H1 (cell line): ENCODE measurements around the gene ATP7B. TPM values are rescaled to one million over a fixed set of nuclear protein-coding genes. Genes with fewer than 3 reads are reported as not detected.

ENCODE experiments used
- CTCF ChIA-PET: fragments of 300-600 bp; sonication (Branson Sonifier 250); formaldehyde crosslinking; loops from one replicate; lab custom pipeline; 2021; ENCODE audit not compliant: partially characterized antibody; lab: Charles Lee
- POLR2A ChIA-PET: fragments of 300-600 bp; sonication (Branson Sonifier 250); formaldehyde crosslinking; loops from one replicate; lab custom pipeline; 2021; ENCODE audit warnings: inconsistent platforms; ENCODE audit not compliant: partially characterized antibody; lab: Charles Lee
- DNase-seq, 2 experiments: peaks; one replicate each; pipeline versions ENCODE4 v3.0.0 to v3.0.0-alpha.2; 2010 to 2022; ENCODE audit warnings: low spot score in 2 of 2, low read depth in 1 of 2, mixed read lengths in 1 of 2
- FAIRE-seq: peaks from 2 replicates; lab custom pipeline; 2011; peaks lifted over from hg19 to GRCh38; lab: Jason Lieb, UNC
- H2AFZ ChIP-seq: 2 replicates; pipeline ENCODE4 v1.8.1; 2012; ENCODE audit warnings: low read length, inconsistent platforms
- H2AK5ac ChIP-seq: 2 replicates; pipeline ENCODE4 v1.6.1; 2013; ENCODE audit warnings: low read depth, low read length
- H2BK120ac ChIP-seq: replicated peaks from 2 replicates; pipeline ENCODE3; 2013; ENCODE audit warnings: low read depth, low read length, inconsistent platforms
- H2BK12ac ChIP-seq: 2 replicates; pipeline ENCODE4 v1.6.1; 2013; ENCODE audit warnings: low read depth, low read length
- H2BK15ac ChIP-seq: 2 replicates; pipeline ENCODE4 v1.6.1; 2013; ENCODE audit warnings: low read length
- H2BK20ac ChIP-seq: 2 replicates; pipeline ENCODE4 v1.6.1; 2013; ENCODE audit warnings: low read length
- H2BK5ac ChIP-seq: 2 replicates; pipeline ENCODE4 v1.6.1; 2013; ENCODE audit warnings: low read depth, low read length
- H3K14ac ChIP-seq: 2 replicates; pipeline ENCODE4 v1.6.1; 2013; ENCODE audit warnings: inconsistent platforms; ENCODE audit not compliant: insufficient read length
- H3K18ac ChIP-seq: 2 replicates; pipeline ENCODE4 v1.6.1; 2013; ENCODE audit warnings: low read length; ENCODE audit errors: extremely low read depth
- H3K23ac ChIP-seq: 2 replicates; pipeline ENCODE4 v1.6.1; 2013; ENCODE audit warnings: inconsistent platforms; ENCODE audit not compliant: insufficient read length
- H3K23me2 ChIP-seq: 2 replicates; pipeline ENCODE4 v1.6.1; 2013; ENCODE audit warnings: low read depth, low read length
- H3K27ac ChIP-seq: 2 replicates; pipeline ENCODE4 v1.6.1; 2011; ENCODE audit warnings: low read depth, low read length, inconsistent platforms
- H3K27me3 ChIP-seq, 4 experiments: replicated peaks in 1 of 4; 1 replicate in 1 of 4; 2 replicates in 3 of 4; pipeline versions ENCODE4 v1.6.1 to v1.8.1; 2011 to 2013; ENCODE audit warnings: low read length in 3 of 4, mild to moderate bottlenecking in 3 of 4, inconsistent platforms in 2 of 4, mixed read lengths in 2 of 4, moderate library complexity in 1 of 4; ENCODE audit not compliant: control insufficient read depth in 3 of 4, insufficient read depth in 3 of 4; ENCODE audit errors: extremely low read depth in 1 of 4
- H3K36me3 ChIP-seq, 4 experiments: 2 replicates each; pipeline versions ENCODE4 v1.6.1 to v1.8.1; 2011 to 2013; ENCODE audit warnings: mild to moderate bottlenecking in 4 of 4, low read length in 3 of 4, moderate library complexity in 2 of 4, control low read depth in 1 of 4, inconsistent platforms in 1 of 4; ENCODE audit not compliant: insufficient read depth in 4 of 4, control insufficient read depth in 2 of 4
- H3K4ac ChIP-seq: replicated peaks from 2 replicates; pipeline ENCODE3; 2013; ENCODE audit warnings: low read length, low read depth, mixed read lengths, inconsistent platforms; ENCODE audit not compliant: insufficient read length
- H3K4me1 ChIP-seq, 4 experiments: replicated peaks in 1 of 4; 1 replicate in 1 of 4; 2 replicates in 3 of 4; pipeline versions ENCODE4 v1.6.1 to v1.8.1; 2011 to 2013; ENCODE audit warnings: low read length in 3 of 4, inconsistent platforms in 2 of 4, mixed read lengths in 1 of 4; ENCODE audit not compliant: insufficient read depth in 4 of 4, control insufficient read depth in 3 of 4
- H3K4me2 ChIP-seq, 2 experiments: 2 replicates each; pipeline versions ENCODE4 v1.6.1 to v1.8.1; 2011 to 2013; ENCODE audit warnings: low read depth in 2 of 2, low read length in 2 of 2, control low read depth in 1 of 2, inconsistent platforms in 1 of 2, mild to moderate bottlenecking in 1 of 2; ENCODE audit not compliant: insufficient read depth in 1 of 2
- H3K4me3 ChIP-seq, 4 experiments: fragments of 200-600, 300-600 bp in 1 of 4; sonication (generic), shearing (Covaris generic), sonication (Bioruptor Twin) in 1 of 4; 2 replicates each; pipeline versions ENCODE4 v1.5.1 to v1.8.1; 2011 to 2016; ENCODE audit warnings: low read length in 4 of 4, low read depth in 3 of 4, control low read depth in 2 of 4, inconsistent platforms in 2 of 4, mild to moderate bottlenecking in 2 of 4, mixed read lengths in 1 of 4, moderate library complexity in 1 of 4; ENCODE audit not compliant: insufficient read depth in 2 of 4; ENCODE audit errors: extremely low read depth in 1 of 4
- H3K56ac ChIP-seq: replicated peaks from 2 replicates; pipeline ENCODE3; 2013; ENCODE audit warnings: low read depth, mild to moderate bottlenecking, mixed read lengths, low read length, inconsistent platforms; ENCODE audit not compliant: insufficient read length
- H3K79me1 ChIP-seq: 2 replicates; pipeline ENCODE4 v1.6.1; 2013; ENCODE audit warnings: low read depth, low read length, control low read depth
- H3K79me2 ChIP-seq, 2 experiments: 2 replicates each; pipeline versions ENCODE4 v1.6.1 to v1.8.1; 2012 to 2013; ENCODE audit warnings: low read length in 2 of 2, mild to moderate bottlenecking in 2 of 2, inconsistent platforms in 1 of 2; ENCODE audit not compliant: insufficient read depth in 2 of 2, control insufficient read depth in 1 of 2
- H3K9ac ChIP-seq, 4 experiments: replicated peaks in 1 of 4; 1 replicate in 1 of 4; 2 replicates in 3 of 4; pipeline versions ENCODE4 v1.6.1 to v1.8.1; 2011 to 2013; ENCODE audit warnings: low read depth in 3 of 4, low read length in 3 of 4, control low read depth in 2 of 4, mild to moderate bottlenecking in 2 of 4, moderate library complexity in 2 of 4, inconsistent platforms in 1 of 4; ENCODE audit errors: extremely low read depth in 1 of 4
- H3K9me3 ChIP-seq, 2 experiments: 2 replicates each; pipeline versions ENCODE4 v1.6.1 to v1.8.1; 2012 to 2013; ENCODE audit warnings: mild to moderate bottlenecking in 2 of 2, moderate library complexity in 2 of 2, control low read depth in 1 of 2, inconsistent platforms in 1 of 2, low read depth in 1 of 2, low read length in 1 of 2, mixed read lengths in 1 of 2; ENCODE audit not compliant: insufficient read depth in 2 of 2
- H4K20me1 ChIP-seq, 2 experiments: replicated peaks in 1 of 2; 2 replicates each; pipeline versions ENCODE3 to v1.8.1; 2011 to 2013; ENCODE audit warnings: inconsistent platforms in 2 of 2, low read length in 2 of 2, mild to moderate bottlenecking in 1 of 2; ENCODE audit not compliant: insufficient read depth in 2 of 2, control insufficient read depth in 1 of 2
- H4K5ac ChIP-seq: 2 replicates; pipeline ENCODE4 v1.6.1; 2013; ENCODE audit warnings: low read length, low read depth, mixed read lengths, inconsistent platforms; ENCODE audit not compliant: insufficient read length
- H4K8ac ChIP-seq: 2 replicates; pipeline ENCODE4 v1.8.0; 2013; ENCODE audit warnings: mild to moderate bottlenecking, moderate library complexity, low read length, inconsistent platforms; ENCODE audit not compliant: insufficient read depth; ENCODE audit errors: extremely low read depth
- H4K91ac ChIP-seq: replicated peaks from 2 replicates; pipeline ENCODE3; 2013; ENCODE audit warnings: low read length, mixed read lengths, inconsistent platforms; ENCODE audit not compliant: insufficient read length
- EZH2 ChIP-seq: fragments of 200-600 bp; sonication (generic); IDR thresholded peaks from 2 replicates; pipeline ENCODE4 v1.7.1; 2012; ENCODE audit warnings: low read depth, mild to moderate bottlenecking, moderate library complexity, low read length, inconsistent platforms; ENCODE audit not compliant: severe bottlenecking
- HDAC6 ChIP-seq: IDR thresholded peaks from one replicate; pipeline ENCODE4 v1.7.1; 2012; ENCODE audit warnings: low read depth, mild to moderate bottlenecking, inconsistent platforms, low read length, moderate library complexity
- RAD21 ChIP-seq, 2 experiments: IDR thresholded peaks in 1 of 2; conservative IDR thresholded peaks in 1 of 2; 2 replicates each; pipeline ENCODE4 v1.6.1; 2011; ENCODE audit warnings: low read depth in 2 of 2, low read length in 2 of 2, improper control_type of control experiment in 1 of 2, inconsistent platforms in 1 of 2, mild to moderate bottlenecking in 1 of 2, moderate library complexity in 1 of 2
- RBBP5 ChIP-seq: IDR thresholded peaks from 2 replicates; pipeline ENCODE4 v1.7.1; 2012; ENCODE audit warnings: low read depth, mild to moderate bottlenecking, inconsistent platforms, low read length, moderate library complexity, borderline replicate concordance
- SIRT6 ChIP-seq: IDR thresholded peaks from one replicate; pipeline ENCODE4 v1.7.1; 2012; ENCODE audit warnings: low read length, inconsistent platforms
- WGBS, 2 experiments: shearing (Covaris generic) in 1 of 2; methylation state at CpG; one replicate each; pipeline versions ENCODE4 v1.1.6 to v1.1.7; 2013 to 2015; ENCODE audit warnings: low lambda C conversion rate in 2 of 2, mixed read lengths in 2 of 2, inconsistent platforms in 1 of 2, low coverage in 1 of 2, missing lambda C conversion rate in 1 of 2; ENCODE audit not compliant: insufficient replicate concordance in 2 of 2, insufficient coverage in 1 of 2, insufficient read length in 1 of 2; ENCODE audit errors: extremely low coverage in 1 of 2, missing lambda C conversion rate in 1 of 2; 5-methylcytosine and 5-hydroxymethylcytosine counted together
- polyA plus RNA-seq, 7 experiments: library from polyadenylated mRNA; depleted of rRNA in 3 of 7; stranded (reverse) in 5 of 7; unstranded in 2 of 7; fragments of >200 nt in 5 of 7; fragments of 200-250 nt in 2 of 7; gene quantifications; 1 replicate in 5 of 7; 2 replicates in 1 of 7; 4 replicates in 1 of 7; pipeline versions ENCODE4 v1.2.1 to v1.2.3, GENCODE V29; 2011 to 2013; ENCODE audit warnings: missing spikeins in 2 of 7, mixed read lengths in 2 of 7
- total RNA-seq: library from RNA; stranded (reverse); fragmentation: NEBNext Ultra II Directional; extraction: Animal tissue kit (Norgen Biotek cat#: 25700); gene quantifications from 2 replicates; pipeline ENCODE4 v1.2.1, GENCODE V29; 2021

Gene ATP7B
- total and polyA plus RNA-seq, 2 of the 8 experiments (the other 6 are each of a cell fraction or from before 2014, with no cell fraction given): 4.1 to 9.2 TPM

DNA sequence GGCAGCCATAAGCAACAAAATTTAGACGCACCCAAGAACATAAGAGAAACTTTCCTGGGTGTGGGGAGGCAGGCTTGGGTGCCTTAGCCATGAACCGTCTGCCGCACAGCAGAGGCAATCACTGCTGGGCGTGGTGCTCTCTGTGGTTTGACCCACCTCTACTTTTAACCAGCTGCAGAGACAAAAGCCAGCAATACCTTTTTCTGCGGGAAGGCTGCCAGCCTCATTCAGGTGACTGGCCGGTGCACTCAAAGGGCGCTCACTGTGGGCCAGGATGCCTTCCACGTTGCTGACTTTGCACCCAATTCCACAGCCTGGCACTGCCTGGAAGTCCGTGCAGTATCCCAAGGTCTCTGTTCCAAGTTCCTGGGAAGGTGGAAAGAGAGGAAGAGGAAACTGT is 69.1 kb downstream of the ATP7B start:
- no peak overlapping the region for H3K4me3 ChIP-seq
- no peak overlapping the region for H3K4me2 ChIP-seq
- no peak overlapping the region for H2BK12ac ChIP-seq
- no peak for DNase-seq
- H3K36me3 ChIP-seq: no peaks in the 10 kb centered on the region; a peak in 1 of 8 replicates
- ChIA-PET POLR2A (no interaction called here), CTCF (interaction anchor here (0.7 to 2.3 kb wide), 6 partner anchors 9 to 222 kb away, joined by 3 to 6 read pairs (median 4); no protein-coding TSS in a partner anchor)
- no peak overlapping the region for H3K14ac ChIP-seq
- FAIRE-seq: no peak
- H2AK5ac ChIP-seq: no peak overlapping the region
- no peak overlapping the region for H2AFZ ChIP-seq
- H3K79me1 ChIP-seq: no peaks in the 10 kb centered on the region
- H2BK15ac ChIP-seq: no peak overlapping the region
- peak overlapping the region; percentile 3; the same call in 1 of the 2 replicates for H4K8ac ChIP-seq
- no peak overlapping the region for H3K4ac ChIP-seq
- WGBS, 2 experiments: 87% methylated on average over 9 of the region's 9 CpGs; no CpG with 5 or more reads in 1 of the 2 experiments
- H3K4me1 ChIP-seq: no peaks in the 10 kb centered on the region
- H3K27me3 ChIP-seq: no peaks in the 10 kb centered on the region
- H2BK20ac ChIP-seq: no peak overlapping the region
- H3K56ac ChIP-seq: no peak overlapping the region
- no peak overlapping the region for H4K5ac ChIP-seq
- H3K23ac ChIP-seq: no peak overlapping the region
- no peak for TF ChIP-seq RBBP5
- TF ChIP-seq RAD21 (IDR thresholded peaks at IDR 0.05 in 1 of 2, conservative IDR thresholded peaks at IDR 0.05 in 1 of 2; ENCODE audit: low read depth in 2 of 2, low read length in 2 of 2): no peak
- no peak for TF ChIP-seq HDAC6
- TF ChIP-seq SIRT6: no peak
- no peak for TF ChIP-seq EZH2
- no peak overlapping the region for H2BK120ac ChIP-seq
- H3K23me2 ChIP-seq: no peaks in the 10 kb centered on the region
- H3K27ac ChIP-seq: no peak overlapping the region
- no peaks in the 10 kb centered on the region for H4K20me1 ChIP-seq
- H4K91ac ChIP-seq: no peak overlapping the region
- no peak overlapping the region for H3K9ac ChIP-seq
- no peaks in the 10 kb centered on the region for H3K9me3 ChIP-seq
- H3K18ac ChIP-seq: no peak overlapping the region
- H3K79me2 ChIP-seq: no peaks in the 10 kb centered on the region
- H2BK5ac ChIP-seq: no peak overlapping the region
